Measurements from ENCODE around the gene CCDC85A. TPM values are rescaled to one million over a fixed set of nuclear protein-coding genes. Genes with fewer than 3 reads are reported as not detected.

The CCDC85A gene
- total RNA-seq, 1 donor from 2014 or later, result 0.43 TPM

- peak overlapping the region; percentile 83 for H2AFZ ChIP-seq (replicated peaks)
- peaks cover 26% of the 10 kb centered on the region for H3K4me1 Mint-ChIP-seq
These were observed 1.4 kb downstream of the CCDC85A start for GRCh38 chr2:56185101-56185581.

DNA sequence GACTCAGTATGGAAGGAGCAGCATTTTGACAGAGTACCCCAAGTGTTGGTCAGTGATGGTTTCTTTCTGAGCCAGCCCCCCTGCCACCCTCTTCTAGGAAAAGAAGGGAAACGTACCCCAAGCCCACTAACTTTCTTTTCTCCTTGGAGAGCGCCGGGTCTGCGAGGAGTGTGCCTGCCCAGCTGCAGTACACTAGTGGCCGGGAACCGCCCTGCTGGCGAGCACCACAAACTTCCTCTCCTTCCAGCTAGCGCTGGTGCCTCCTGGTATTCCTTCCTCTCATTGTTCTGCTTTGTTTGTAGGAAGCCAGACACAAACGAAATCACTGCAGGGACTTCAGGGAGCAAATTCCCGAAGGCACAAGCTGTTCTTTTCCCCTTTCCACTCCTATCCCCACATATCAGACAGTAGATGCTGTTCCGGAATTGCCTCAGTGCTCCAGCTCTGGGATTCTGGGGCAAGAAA lies 1.8 kb downstream of the CCDC85A start:
- Mint-ChIP-seq H3K4me1 (peaks cover 26% of the 10 kb centered on the region), H3K4me3 (peak overlapping the region; percentile 90), H3K27me3 (ENCODE audit: insufficient read depth, low read depth) (peaks cover 26% of the 10 kb centered on the region), H3K36me3 (no peaks in the 10 kb centered on the region), H3K27ac (no peak overlapping the region), H3K9me3 (no peaks in the 10 kb centered on the region)
- H3K9ac ChIP-seq, result no peak overlapping the region
- peak; percentile 79 for DNase-seq (ENCODE audit: low spot score)
- peaks cover 98% of the 10 kb centered on the region for H3K27me3 ChIP-seq
- H3K4me2 ChIP-seq, result peak overlapping the region; percentile 89
- H3K27ac ChIP-seq, result no peak overlapping the region
- peak overlapping the region; percentile 83 for H2AFZ ChIP-seq (replicated peaks)
- H3F3A ChIP-seq (ENCODE audit: low read depth), result peaks cover 24% of the 10 kb centered on the region
- no peaks in the 10 kb centered on the region for H3K79me2 ChIP-seq (ENCODE audit: low read depth)
- H3K9me3 ChIP-seq (ENCODE audit: low read depth), result no peaks in the 10 kb centered on the region
- TF ChIP-seq, protein P1, sequence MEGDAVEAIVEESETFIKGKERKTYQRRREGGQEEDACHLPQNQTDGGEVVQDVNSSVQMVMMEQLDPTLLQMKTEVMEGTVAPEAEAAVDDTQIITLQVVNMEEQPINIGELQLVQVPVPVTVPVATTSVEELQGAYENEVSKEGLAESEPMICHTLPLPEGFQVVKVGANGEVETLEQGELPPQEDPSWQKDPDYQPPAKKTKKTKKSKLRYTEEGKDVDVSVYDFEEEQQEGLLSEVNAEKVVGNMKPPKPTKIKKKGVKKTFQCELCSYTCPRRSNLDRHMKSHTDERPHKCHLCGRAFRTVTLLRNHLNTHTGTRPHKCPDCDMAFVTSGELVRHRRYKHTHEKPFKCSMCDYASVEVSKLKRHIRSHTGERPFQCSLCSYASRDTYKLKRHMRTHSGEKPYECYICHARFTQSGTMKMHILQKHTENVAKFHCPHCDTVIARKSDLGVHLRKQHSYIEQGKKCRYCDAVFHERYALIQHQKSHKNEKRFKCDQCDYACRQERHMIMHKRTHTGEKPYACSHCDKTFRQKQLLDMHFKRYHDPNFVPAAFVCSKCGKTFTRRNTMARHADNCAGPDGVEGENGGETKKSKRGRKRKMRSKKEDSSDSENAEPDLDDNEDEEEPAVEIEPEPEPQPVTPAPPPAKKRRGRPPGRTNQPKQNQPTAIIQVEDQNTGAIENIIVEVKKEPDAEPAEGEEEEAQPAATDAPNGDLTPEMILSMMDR (IDR thresholded peaks at IDR 0.05), result peak; percentile 34
- no peak for TF ChIP-seq EZH2phosphoT487 (IDR thresholded peaks at IDR 0.05)
- H3K4me3 ChIP-seq, result peak overlapping the region; percentile 68
- no peaks in the 10 kb centered on the region for H3K36me3 ChIP-seq
- peaks cover 15% of the 10 kb centered on the region for H4K20me1 ChIP-seq (ENCODE audit: low read depth)
- H3K4me1 ChIP-seq, result peaks cover 32% of the 10 kb centered on the region

More at GRCh38 chr2:56185101-56185581, 1.4 kb downstream of the CCDC85A start:
- no peak overlapping the region for H3K27ac Mint-ChIP-seq
- H3K9ac ChIP-seq, result no peak overlapping the region
- H3K4me3 ChIP-seq, result peak overlapping the region; percentile 68
- peak; percentile 39 for DNase-seq (ENCODE audit: low spot score)
- no peaks in the 10 kb centered on the region for H3K79me2 ChIP-seq (ENCODE audit: low read depth)
- no peak overlapping the region for H3K27ac ChIP-seq
- peak overlapping the region; percentile 89 for H3K4me2 ChIP-seq
- H3F3A ChIP-seq (ENCODE audit: low read depth), result peaks cover 24% of the 10 kb centered on the region
- H3K4me1 ChIP-seq, result peaks cover 32% of the 10 kb centered on the region
- no peak for TF ChIP-seq EZH2 (IDR thresholded peaks at IDR 0.05)
- TF ChIP-seq EZH2phosphoT487 (IDR thresholded peaks at IDR 0.05), result peak; percentile 20
- peak overlapping the region; percentile 90 for H3K4me3 Mint-ChIP-seq
- no peaks in the 10 kb centered on the region for H3K36me3 ChIP-seq
- H3K27me3 Mint-ChIP-seq (ENCODE audit: insufficient read depth, low read depth), result peaks cover 28% of the 10 kb centered on the region
- H3K27me3 ChIP-seq, result peaks cover 98% of the 10 kb centered on the region
- no peaks in the 10 kb centered on the region for H3K9me3 ChIP-seq (ENCODE audit: low read depth)
- no peaks in the 10 kb centered on the region for H3K9me3 Mint-ChIP-seq
- H4K20me1 ChIP-seq (ENCODE audit: low read depth), result peaks cover 15% of the 10 kb centered on the region
- H3K36me3 Mint-ChIP-seq, result no peaks in the 10 kb centered on the region

DNA sequence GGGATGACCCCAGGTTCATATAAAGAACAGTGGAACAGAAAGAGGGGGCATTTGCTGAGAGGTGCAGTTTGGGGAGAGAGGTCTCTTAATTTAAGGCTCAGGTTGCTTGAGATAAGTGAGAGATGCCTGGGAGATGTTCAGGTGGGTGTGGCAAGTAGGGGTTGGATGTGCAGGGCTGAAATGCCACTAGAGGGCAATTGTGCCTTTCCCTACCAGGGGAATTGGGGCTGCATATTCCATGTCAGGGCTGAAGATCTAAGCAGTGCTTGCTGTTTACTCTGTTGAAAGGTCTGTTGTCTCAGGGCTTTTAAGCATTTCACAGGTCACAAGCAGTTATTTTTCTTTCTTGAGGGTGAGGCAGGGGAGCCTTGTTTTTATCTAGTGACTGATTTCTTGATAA lies 7.8 kb downstream of the CCDC85A start:
- Histone ChIP-seq H3K36me3 (no peaks in the 10 kb centered on the region), H3K4me2 (no peak overlapping the region), H3K27me3 (peaks cover 83% of the 10 kb centered on the region), H4K20me1 (ENCODE audit: low read depth) (no peaks in the 10 kb centered on the region), H3K27ac (no peak overlapping the region), H3K9me3 (ENCODE audit: low read depth) (no peaks in the 10 kb centered on the region), H3F3A (ENCODE audit: low read depth) (no peaks in the 10 kb centered on the region), H3K79me2 (ENCODE audit: low read depth) (no peaks in the 10 kb centered on the region), H3K4me1 (no peaks in the 10 kb centered on the region), H3K9ac (no peak overlapping the region), H2AFZ (replicated peaks) (no peak overlapping the region), H3K4me3 (no peak overlapping the region)
- TF ChIP-seq, protein P1 (IDR thresholded peaks at IDR 0.05), result peak; percentile 66
- TF ChIP-seq EZH2phosphoT487 (IDR thresholded peaks at IDR 0.05), result no peak
- TF ChIP-seq EZH2 (IDR thresholded peaks at IDR 0.05), result no peak
- H3K9me3 Mint-ChIP-seq, result no peaks in the 10 kb centered on the region
- H3K4me3 Mint-ChIP-seq, result no peak overlapping the region
- H3K27me3 Mint-ChIP-seq (ENCODE audit: insufficient read depth, low read depth), result peaks cover 3% of the 10 kb centered on the region
- no peaks in the 10 kb centered on the region for H3K36me3 Mint-ChIP-seq
- peak; percentile 64 for DNase-seq (ENCODE audit: low spot score)
- H3K4me1 Mint-ChIP-seq, result no peaks in the 10 kb centered on the region
- H3K27ac Mint-ChIP-seq, result no peak overlapping the region

DNA sequence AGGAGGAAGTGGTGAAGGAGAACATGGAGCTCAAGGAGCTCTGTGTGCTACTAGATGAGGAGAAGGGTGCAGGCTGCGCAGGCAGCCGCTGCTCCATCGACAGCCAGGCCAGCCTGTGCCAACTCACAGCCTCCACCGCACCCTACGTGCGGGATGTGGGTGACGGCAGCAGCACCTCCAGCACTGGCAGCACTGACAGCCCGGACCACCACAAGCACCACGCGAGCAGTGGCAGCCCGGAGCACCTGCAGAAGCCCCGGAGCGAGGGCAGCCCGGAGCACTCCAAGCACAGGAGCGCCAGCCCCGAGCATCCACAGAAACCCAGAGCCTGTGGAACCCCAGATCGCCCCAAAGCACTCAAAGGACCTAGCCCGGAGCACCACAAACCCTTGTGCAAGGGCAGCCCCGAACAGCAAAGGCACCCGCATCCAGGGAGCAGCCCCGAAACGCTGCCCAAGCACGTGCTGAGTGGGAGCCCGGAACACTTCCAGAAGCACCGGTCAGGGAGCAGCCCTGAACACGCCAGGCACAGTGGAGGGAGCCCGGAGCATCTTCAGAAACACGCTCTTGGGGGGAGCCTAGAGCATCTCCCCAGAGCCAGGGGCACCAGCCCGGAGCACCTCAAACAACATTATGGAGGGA lies 9.0 kb downstream of the CCDC85A start:
- Mint-ChIP-seq H3K36me3 (no peaks in the 10 kb centered on the region), H3K9me3 (no peaks in the 10 kb centered on the region), H3K27ac (no peak overlapping the region), H3K27me3 (ENCODE audit: insufficient read depth, low read depth) (peaks cover 2% of the 10 kb centered on the region), H3K4me3 (no peak overlapping the region), H3K4me1 (no peaks in the 10 kb centered on the region)
- DNase-seq (ENCODE audit: low spot score), result no peak
- Histone ChIP-seq H3K27ac (no peak overlapping the region), H3K9ac (no peak overlapping the region), H3K36me3 (no peaks in the 10 kb centered on the region), H2AFZ (replicated peaks) (no peak overlapping the region), H3F3A (ENCODE audit: low read depth) (no peaks in the 10 kb centered on the region), H3K9me3 (ENCODE audit: low read depth) (no peaks in the 10 kb centered on the region), H3K27me3 (peaks cover 73% of the 10 kb centered on the region), H4K20me1 (ENCODE audit: low read depth) (no peaks in the 10 kb centered on the region), H3K79me2 (ENCODE audit: low read depth) (no peaks in the 10 kb centered on the region), H3K4me3 (no peak overlapping the region), H3K4me2 (no peak overlapping the region), H3K4me1 (no peaks in the 10 kb centered on the region)
- TF ChIP-seq, protein P1 (IDR thresholded peaks at IDR 0.05), result no peak
- no peak for TF ChIP-seq EZH2 (IDR thresholded peaks at IDR 0.05)
- TF ChIP-seq EZH2phosphoT487 (IDR thresholded peaks at IDR 0.05), result no peak

Measured in neural progenitor cell (in vitro differentiated cells).